ENCODE data around the gene ACOT7.

- TF ChIP-seq POLR2A (IDR thresholded peaks at IDR 0.05) = no peak
- TF ChIP-seq CTCF (IDR thresholded peaks at IDR 0.05) = no peak
- TF ChIP-seq EP300 (IDR thresholded peaks at IDR 0.05) = no peak
- no peak for TF ChIP-seq POLR2AphosphoS5 (IDR thresholded peaks at IDR 0.05)
These were observed 64.9 kb downstream of the ACOT7 start for GRCh38 chr1:6328696-6329095.
